RCC 7860 (cell line): ENCODE measurements around the gene HSPBP1.
A peak's percentile ranks its signal among the peaks of the same experiment; 100 is the strongest.
"Not testable (repeated sequence)": the region's sequence is repeated elsewhere in the genome, so short reads cannot be mapped to it uniquely, and the experiment has no call there.

Experiments
- DNase-seq: peaks from one replicate; pipeline ENCODE4 v3.0.0-alpha.2; 2015; ENCODE audit warnings: low spot score
- FAIRE-seq: peaks from 2 replicates; lab custom pipeline; 2012; peaks lifted over from hg19 to GRCh38; lab: Jason Lieb, UNC

HSPBP1 gene, protein sequence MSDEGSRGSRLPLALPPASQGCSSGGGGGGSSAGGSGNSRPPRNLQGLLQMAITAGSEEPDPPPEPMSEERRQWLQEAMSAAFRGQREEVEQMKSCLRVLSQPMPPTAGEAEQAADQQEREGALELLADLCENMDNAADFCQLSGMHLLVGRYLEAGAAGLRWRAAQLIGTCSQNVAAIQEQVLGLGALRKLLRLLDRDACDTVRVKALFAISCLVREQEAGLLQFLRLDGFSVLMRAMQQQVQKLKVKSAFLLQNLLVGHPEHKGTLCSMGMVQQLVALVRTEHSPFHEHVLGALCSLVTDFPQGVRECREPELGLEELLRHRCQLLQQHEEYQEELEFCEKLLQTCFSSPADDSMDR

DNA sequence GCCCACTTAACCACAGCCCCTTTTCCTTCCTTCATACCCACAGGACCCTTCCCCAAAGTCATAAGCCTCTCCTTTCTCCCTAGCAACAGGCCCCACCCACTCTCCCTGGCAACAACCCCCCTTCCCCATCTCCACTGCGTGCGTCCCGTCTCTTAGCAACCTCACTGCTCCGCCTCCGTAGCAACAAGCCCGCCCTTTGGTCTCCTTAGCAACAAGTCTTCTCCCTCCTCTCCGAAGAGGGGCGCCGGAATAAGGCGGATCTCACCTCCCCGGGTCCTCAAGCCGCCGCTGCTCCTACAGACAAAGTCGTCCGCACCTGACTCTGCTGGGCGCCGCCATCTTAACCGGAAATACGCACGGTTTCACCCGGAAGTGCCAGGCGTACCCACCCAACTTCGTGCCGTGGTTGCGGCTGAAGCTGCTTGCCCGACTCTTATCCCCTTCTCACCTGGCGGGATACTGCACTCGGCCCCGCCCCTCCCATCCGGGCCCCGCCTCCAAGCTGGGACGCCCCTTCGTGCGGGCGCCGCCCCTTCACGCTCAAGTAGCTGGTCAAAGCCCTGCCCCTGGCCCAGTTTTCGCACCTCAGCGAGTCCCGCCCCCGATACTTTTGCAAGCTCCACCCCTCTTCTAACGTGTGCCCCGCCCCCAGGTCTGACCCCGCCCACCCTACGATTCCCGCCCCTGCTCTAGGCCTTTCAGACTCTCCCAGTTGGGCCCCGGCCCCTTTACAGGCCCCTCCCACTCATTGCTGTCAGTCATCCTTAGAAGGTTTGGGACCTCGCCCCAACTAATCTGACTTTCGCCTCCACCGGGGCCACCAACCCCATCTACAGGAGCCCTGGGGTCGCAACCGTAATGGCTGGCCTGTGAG is at the start of gene HSPBP1:
Gene HSPBP1, minus strand, starts transcription at position 341 of the 874 bp plus-strand sequence. CDS start 502 bp downstream, outside the sequence.
- DNase-seq, result peak; percentile 84
- peak; percentile 15 for FAIRE-seq

DNA sequence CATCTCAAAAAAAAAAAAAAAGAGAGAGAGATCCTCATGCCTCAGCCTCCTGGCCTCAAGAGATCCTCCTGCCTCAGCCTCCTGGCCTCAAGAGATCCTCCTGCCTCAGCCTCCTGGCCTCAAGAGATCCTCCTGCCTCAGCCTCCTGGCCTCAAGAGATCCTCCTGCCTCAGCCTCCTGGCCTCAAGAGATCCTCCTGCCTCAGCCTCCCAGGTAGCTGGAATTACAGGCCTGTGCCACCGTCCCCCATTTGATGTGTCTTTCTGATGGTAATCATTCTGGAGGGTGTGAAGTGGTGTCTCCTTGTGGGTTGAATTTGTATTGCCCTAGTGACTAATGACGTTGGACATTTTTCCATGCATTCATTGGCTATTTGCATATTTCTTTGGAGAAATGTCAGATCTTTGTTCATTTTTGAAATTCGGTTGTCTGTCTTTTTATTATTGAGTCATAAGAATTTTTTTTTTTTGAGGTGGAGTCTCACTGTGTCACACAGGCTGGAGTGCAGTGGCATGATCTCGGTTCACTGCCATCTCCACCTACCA is 48.9 kb upstream of the HSPBP1 start:
- not testable (repeated sequence) for DNase-seq, FAIRE-seq

DNA sequence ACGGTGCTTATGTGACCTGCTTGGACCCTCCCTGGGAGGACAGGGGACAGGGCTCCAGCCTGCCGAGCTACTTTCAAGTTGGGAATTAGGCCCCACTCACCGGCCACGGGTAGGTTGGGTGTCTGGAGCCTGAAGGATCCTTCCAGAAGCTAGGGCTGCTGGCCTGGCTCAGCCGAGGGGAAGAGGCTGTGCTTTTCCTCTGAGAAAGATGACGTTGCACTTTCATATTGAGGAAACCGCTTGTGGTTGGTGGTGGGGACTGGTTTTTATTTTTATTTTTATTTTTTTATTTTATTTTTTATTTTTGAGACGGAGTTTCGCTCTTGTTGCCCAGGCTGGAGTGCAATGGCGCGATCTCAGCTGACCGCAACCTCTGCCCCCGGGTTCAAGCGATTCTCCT is 45.3 kb upstream of the HSPBP1 start, which contains the start of gene TMEM150B:
Gene TMEM150B, minus strand, starts transcription at position 170 of the 400 bp plus-strand sequence. CDS start 4,305 bp downstream, outside the sequence.
- FAIRE-seq, result no peak

DNA sequence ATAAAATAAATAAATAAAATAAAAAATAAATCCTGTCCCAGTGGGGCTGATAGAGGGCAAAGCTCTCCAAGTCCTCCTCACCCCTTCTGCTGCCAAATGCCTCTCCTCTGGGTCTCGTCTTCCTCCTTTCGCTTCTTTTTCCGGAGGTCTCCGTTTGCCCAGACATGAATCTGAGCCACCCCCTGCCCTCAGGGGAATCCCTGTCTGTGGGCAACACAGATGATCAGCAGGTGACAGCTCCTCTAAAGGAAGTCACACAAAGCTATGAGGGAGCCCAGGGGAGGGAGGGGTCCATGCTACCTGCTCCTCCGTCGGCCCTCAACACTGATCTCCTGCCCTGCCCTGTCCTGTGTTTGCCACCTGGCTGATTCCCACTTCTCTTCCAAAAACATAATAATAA is 44.8 kb upstream of the HSPBP1 start:
- FAIRE-seq (no peak), DNase-seq (no peak)

More for the DNA sequence above, 45.3 kb upstream of the HSPBP1 start, which contains the start of gene TMEM150B:
- DNase-seq, result no peak

DNA sequence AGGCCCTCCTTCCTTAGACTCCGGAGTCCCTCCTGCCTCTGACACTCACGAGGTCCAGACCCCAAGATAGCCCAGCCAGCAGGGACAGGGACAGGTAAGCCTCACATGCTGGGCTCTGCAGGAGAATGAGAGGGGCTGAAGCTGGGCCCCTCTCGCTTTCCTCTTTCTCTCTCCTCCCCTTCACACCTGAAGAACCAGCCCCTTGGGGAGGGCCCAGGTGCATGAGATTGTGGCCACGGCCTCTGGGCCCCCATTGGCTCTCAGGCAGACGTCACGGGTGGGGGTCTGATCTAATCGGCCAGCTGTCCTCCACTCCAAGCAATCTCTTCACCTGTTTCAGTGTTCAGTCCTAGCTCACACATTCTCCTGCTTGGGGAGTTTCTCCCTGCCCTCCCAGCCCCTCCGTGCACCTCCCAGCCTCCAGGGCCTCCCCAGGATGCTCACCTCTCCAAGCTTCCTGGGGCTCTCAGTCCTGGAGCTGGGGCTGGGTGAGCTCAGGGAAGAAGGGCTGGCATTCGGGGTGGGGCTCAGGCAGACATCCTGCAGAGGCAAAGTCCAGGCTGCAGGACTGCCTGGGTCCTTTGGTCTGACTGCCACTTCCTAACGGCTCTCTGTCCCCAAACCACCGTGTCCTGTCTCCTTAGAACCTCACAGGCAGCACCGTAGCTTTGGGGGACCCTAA is 42.4 kb upstream of the HSPBP1 start:
- FAIRE-seq, result no peak
- DNase-seq, result no peak

DNA sequence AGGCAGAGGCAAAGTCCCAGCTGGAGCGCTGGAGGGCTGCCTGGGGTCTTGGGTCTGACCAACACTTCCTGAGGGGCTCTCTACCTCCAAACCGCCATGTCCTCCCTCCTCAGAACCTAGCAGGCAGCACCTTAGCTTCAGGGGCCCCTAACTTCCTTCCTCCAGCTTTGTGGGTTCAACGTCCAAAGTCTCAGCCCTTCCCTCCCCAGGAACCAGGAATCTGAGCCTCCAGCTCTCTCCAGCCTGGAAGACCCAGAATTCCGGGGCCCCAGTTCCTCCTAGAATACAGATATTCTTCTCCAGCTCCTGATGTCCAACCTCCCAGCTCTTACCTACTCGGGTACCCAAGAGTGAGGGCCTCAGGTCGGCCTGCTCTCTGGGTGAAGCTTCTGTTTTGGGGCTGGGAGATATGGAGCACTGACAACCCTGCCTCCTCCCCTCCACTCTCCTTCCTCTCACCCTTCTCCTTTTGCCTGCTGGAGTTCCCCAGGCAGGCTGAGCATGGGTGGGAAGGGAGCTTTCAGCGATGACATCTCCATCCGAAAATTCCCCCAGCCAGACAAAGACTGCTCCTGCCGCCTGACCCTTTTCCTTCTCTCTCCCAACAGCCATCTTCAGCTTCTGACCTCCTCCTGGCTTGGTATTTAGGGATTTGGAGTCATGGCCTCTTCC is 41.7 kb upstream of the HSPBP1 start:
- DNase-seq, result no peak
- FAIRE-seq, result no peak

DNA sequence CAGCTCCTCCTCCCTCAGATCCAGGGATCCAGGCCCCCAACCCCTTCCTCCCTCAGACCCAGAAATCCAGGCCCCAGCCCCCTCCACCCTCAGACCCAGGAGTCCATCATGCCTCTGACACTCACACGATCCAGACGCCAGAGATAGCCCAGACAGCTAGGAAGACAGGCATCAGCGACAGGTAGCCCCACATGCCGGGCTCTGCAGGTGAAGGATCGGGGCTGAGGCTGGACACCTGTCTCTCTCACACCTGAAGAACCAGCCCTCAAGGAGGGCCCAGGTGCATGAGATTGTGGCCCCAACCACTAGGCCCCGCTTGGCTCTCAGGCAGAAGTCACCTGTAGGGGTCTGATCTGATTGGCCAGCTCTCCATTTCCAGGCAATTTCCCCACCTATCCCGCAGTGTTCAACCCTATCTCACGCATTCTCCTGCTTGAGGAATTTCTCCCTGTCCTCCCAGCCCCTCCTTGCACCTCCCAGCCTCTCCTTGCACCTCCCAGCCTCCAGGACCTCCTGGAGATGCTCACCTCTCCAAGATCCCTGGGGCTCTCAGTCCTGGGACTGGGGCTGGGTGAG is 41.0 kb upstream of the HSPBP1 start:
- DNase-seq, result no peak
- FAIRE-seq, result no peak

DNA sequence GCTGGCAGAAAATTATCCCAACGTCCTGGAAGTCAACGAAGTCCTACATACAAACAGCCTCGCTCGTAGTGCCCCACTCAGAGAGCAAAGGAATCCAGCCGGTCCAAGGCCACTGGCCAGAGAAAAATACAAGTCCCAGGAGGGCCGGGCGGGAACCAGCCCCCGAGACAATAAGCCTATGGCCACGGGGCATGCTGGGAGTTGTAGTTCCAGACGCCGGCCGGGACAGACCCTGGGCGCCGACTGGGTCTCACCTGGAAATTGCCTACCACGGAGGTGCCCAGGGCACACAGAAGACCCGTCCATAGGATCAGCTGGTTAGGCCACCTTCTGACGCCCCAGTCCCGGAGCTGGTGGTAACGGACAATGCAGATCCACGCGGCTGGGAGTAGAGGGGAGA is 39.9 kb upstream of the HSPBP1 start:
- FAIRE-seq, result no peak
- DNase-seq, result no peak

DNA sequence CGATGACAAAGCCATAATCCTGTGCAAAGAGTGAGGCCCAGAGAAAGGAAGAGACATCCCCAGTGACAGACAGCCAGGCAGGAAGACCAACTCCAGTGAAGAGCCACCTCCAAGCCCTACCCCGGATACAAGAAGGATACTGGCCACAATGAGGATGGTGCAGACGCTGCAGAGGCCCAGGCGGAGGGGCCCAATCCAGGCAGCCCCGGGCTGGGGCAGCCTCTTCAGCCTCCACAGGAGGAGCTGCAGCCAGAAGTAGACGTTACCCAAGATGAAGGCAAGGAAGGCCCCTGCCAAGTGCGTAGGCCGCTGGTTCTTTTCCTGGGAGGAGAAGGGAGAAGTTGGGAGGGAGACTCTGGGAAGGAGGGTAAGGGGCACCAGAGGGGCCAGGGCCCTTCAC is 36.7 kb upstream of the HSPBP1 start:
- no peak for FAIRE-seq

DNA sequence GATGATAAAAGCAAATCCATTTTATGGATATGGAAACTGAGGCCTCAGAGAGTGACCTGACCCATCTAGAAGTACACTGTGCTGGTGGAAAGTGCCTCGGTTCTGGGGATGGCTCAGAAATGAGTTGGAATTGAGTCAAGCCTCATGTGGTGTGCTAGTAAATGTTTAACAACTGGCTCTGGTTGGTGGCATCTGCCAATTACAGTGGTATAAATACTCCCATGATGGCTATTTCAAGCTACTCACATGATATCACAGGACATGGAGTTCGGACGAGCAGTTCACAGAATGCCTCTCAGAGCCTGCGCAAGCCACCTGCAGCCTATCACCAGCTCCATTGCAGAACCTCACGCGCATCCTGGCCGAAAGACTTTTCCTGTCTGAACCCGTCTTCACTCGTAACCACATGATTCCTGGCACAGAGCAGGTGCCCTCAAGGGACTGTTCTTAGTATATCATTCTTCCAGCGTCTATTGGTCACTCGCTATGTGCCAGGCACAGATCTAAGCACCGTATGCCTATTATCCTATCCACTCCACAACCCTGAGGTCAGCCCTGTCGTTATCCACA is 36.1 kb upstream of the HSPBP1 start:
- FAIRE-seq (no peak), DNase-seq (no peak)

More for the DNA sequence above, 36.7 kb upstream of the HSPBP1 start:
- DNase-seq, result no peak

DNA sequence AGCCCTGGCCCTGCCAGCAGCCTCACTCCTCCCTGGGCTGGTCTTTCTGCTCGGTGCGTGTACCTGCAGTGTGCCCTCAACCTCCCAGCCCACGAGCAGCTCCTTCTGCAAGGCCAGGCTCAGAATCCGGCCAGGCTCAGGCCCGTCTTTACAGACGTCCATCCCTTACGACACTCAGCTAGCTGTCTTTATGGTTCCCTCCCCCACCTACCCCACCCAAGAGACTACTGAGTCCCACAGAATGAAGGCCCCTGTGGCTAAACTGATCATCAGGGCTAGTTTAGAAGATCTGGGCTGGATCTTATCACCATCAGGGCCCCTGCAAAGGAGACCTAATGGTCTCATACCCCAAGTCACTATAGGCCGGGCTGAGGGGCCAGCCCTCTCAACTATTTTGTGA is 34.5 kb upstream of the HSPBP1 start:
- no peak for FAIRE-seq

DNA sequence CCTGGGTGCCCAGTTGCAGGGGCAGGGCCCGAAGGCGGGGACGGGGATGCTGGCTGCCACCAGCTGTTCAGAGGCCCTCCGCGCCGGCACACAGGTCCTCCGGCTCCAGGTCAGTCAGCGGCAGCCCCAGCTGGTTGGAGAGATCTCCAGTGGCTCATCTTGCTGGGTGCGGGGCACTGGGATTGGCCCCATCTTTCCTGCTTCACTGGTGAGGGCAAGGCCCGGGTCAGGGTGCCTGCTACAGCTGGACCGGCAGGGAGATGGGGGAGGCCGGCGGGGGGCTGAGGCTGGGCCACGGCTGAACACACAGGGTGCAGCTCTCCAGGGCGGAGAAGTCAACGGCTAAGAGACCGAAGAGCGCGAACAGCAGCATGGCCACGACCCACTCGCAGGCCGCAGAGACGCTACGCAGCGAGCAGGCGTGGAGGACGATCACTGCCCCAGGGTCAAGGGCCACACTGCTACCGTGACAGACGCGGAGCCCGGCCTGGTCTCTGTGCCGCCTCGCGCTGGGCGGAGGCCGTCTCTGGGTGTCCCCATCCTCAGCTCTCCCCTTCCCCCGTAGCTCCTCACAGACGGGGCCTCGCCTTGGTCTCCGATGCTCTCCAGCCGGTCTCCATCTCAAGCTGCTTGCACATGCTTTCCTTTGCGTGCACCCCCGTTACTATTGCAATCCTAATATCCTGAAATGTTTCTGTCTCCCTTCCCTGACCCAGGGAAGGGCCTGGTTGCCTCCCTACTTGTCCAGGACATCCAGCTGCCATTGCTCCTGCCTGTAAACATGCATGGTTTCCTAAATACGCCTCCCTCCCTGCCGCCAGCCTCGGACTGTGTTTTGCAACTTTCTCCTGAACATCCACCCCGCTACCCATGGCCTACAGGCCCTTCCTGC is 33.0 kb upstream of the HSPBP1 start:
- FAIRE-seq (no peak), DNase-seq (no peak)

More for the DNA sequence above, 34.5 kb upstream of the HSPBP1 start:
- no peak for DNase-seq

DNA sequence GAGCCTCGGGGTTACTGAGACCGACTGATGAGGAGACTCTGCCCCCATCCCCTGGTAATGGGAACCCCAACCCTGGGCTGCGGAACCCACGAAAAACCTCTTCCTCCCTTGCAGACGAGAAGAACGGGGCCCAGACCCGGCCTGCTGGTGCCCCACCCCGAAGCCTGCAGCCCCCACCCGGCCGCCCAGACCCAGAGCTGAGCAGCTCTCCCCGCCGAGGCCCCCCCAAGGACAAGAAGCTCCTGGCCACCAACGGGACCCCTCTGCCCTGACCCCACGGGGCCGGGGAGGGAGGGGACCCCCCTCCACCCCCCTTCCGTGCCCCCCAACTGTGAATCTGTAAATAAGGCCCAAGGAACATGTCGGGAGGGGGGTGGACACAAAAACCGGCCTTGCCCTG is 31.9 kb upstream of the HSPBP1 start:
- FAIRE-seq (no peak), DNase-seq (no peak)

DNA sequence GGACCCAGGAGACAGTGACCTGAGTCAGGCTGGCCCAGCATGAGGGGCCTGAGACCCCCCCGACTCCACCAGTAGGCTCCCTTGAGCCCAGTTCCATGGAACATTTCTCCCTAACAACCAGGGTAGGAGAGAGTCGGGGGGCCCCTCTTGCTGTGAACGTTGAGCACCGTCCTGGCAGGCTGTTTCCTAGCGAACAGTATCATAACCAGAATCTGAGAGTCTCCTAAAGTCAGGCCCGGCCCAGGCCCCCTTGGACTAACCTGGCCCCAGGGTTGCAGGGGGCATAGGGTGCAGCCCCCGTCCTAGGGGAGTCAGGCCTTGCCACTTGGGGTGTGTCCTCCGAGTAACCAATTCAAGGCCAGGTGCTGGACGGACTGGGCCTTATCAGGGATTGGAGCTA is 31.5 kb upstream of the HSPBP1 start:
- DNase-seq (no peak), FAIRE-seq (no peak)

DNA sequence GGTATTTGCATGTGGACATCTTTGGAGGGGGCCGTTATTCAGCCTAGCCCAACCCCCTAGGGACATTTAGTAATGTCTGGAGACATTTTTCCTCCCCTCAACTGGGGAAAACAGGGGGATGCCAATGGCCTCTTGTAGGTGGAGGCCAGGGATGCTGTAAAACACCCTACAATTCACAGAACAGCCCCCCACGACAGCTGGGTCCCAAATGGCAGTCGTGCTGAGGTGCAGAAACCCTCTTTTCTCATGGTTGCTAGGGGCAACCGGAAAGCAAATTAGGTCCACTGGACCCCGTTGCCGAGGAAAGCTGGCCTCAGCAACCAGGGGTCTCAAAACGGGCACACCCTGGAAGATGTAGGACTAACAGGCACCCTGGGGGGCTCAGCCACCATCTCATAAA is 30.6 kb upstream of the HSPBP1 start:
- DNase-seq (no peak), FAIRE-seq (no peak)

DNA sequence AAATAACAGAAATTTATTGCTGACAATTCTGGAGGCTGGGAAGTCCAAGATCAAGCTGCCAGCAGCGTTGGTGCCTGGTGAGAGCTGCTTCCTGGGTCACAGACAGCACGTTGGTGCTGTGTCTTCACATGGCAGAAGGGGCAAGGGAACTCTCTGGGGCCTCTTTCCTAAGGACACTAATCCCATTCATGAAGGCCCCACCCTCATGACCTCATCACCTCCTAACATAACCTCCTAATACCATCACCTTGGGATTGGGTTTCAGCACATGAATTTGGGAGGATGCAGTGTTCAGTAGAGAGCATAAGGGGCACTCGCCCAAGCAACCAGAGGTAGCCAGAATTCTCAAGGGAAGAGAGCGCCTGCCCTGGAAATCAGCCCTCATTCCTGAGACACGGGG is 29.5 kb upstream of the HSPBP1 start:
- DNase-seq (no peak), FAIRE-seq (no peak)

DNA sequence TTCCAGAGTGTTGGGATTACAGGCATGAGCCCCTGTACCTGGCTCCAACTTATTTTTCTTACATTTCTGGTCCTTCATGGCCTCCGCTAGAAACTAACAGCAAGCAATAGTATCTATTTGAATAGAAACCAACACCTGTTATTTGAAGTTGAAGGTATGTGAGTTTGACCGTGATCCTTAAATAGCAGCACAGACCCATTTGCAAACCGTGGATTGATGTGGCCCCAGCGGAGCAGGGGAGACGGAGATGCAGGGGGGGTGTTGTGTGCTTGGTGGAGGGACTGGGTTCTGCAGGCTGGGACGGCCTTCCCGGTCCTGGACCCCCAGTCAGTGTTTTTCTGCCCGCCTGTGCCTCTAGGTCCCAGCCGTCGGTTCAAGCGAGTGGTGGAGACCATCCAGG is 28.4 kb upstream of the HSPBP1 start:
- no peak for DNase-seq
- no peak for FAIRE-seq

DNA sequence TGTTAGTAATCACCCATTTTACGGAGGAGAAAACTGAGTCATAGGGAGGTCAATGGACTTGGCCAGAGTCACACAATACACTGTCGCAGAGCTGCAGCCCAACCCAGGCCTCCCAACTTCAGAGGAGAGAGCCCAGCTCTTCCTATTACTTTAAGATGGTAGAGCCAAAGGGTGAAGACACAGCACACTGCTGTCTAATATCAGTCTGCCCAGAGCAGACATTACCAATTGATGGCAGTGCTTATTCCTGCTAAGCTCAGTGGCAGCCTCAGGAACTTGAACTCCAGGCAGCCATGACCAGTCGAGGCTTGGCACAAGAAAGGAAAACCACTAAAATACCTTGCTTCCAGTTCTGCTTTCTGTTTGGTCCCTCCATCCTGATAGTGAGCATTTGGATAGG is 26.8 kb upstream of the HSPBP1 start:
- DNase-seq (no peak), FAIRE-seq (no peak)
